HUES48 (cell line): ENCODE results near the gene EDEM2.

ENCODE experiments used
- H3K27ac ChIP-seq: one replicate; pipeline ENCODE4 v1.7.0; 2013; ENCODE audit warnings: low read depth, low read length, inconsistent platforms
- H3K27me3 ChIP-seq: 2 replicates; pipeline ENCODE4 v1.6.1; 2013; ENCODE audit warnings: mild to moderate bottlenecking, low read length; ENCODE audit not compliant: control insufficient read depth, insufficient read depth
- H3K36me3 ChIP-seq: 2 replicates; pipeline ENCODE4 v1.6.1; 2013; ENCODE audit warnings: low read length; ENCODE audit not compliant: control insufficient read depth, insufficient read depth
- H3K4me1 ChIP-seq: 2 replicates; pipeline ENCODE4 v1.6.1; 2013; ENCODE audit warnings: mild to moderate bottlenecking, low read length; ENCODE audit not compliant: control insufficient read depth, insufficient read depth
- H3K4me3 ChIP-seq: 2 replicates; pipeline ENCODE4 v1.5.1; 2013; ENCODE audit warnings: mild to moderate bottlenecking, low read depth, low read length
- H3K9ac ChIP-seq: 2 replicates; pipeline ENCODE4 v1.6.1; 2013; ENCODE audit warnings: mild to moderate bottlenecking, low read depth, low read length, moderate library complexity
- H3K9me3 ChIP-seq: 2 replicates; pipeline ENCODE4 v1.6.1; 2013; ENCODE audit warnings: low read length; ENCODE audit not compliant: control insufficient read depth, insufficient read depth

EDEM2 gene

GRCh38 chr20:35104685-35105295 is 42.3 kb downstream of the EDEM2 start:
- no peaks in the 10 kb centered on the region for H3K36me3 ChIP-seq
- H3K9me3 ChIP-seq: no peaks in the 10 kb centered on the region
- no peak overlapping the region for H3K27ac ChIP-seq
- no peak overlapping the region for H3K4me3 ChIP-seq
- no peaks in the 10 kb centered on the region for H3K27me3 ChIP-seq
- H3K4me1 ChIP-seq: no peaks in the 10 kb centered on the region
- no peak overlapping the region for H3K9ac ChIP-seq

GRCh38 chr20:35101620-35102019 is 45.5 kb downstream of the EDEM2 start:
- H3K27ac ChIP-seq: no peak overlapping the region
- no peaks in the 10 kb centered on the region for H3K36me3 ChIP-seq
- H3K9me3 ChIP-seq: no peaks in the 10 kb centered on the region
- no peak overlapping the region for H3K9ac ChIP-seq
- H3K27me3 ChIP-seq: no peaks in the 10 kb centered on the region
- H3K4me3 ChIP-seq: no peak overlapping the region
- H3K4me1 ChIP-seq: no peaks in the 10 kb centered on the region

- Histone ChIP-seq H3K36me3 (peaks cover 12% of the 10 kb centered on the region), H3K9ac (peak overlapping the region; percentile 46; the same call in 1 of the 2 replicates), H3K27ac (no peak overlapping the region), H3K9me3 (no peaks in the 10 kb centered on the region), H3K4me3 (peak overlapping the region; percentile 94), H3K4me1 (peaks cover 21% of the 10 kb centered on the region), H3K27me3 (no peaks in the 10 kb centered on the region)
Measured at GRCh38 chr20:35093267-35093884, 53.8 kb downstream of the EDEM2 start.

GRCh38 chr20:35092524-35093266 is 54.4 kb downstream of the EDEM2 start, which contains the start of gene TRPC4AP:
Gene TRPC4AP, minus strand, starts transcription at chr20:35092807. Its CDS starts 26 bp downstream, at chr20:35092781.
- H3K4me1 ChIP-seq: peaks cover 21% of the 10 kb centered on the region

GRCh38 chr20:35091816-35092523 is 55.2 kb downstream of the EDEM2 start:
- H3K4me1 ChIP-seq: peaks cover 21% of the 10 kb centered on the region

More at GRCh38 chr20:35092524-35093266, 54.4 kb downstream of the EDEM2 start, which contains the start of gene TRPC4AP:
- Histone ChIP-seq H3K9ac (peak within 1 kb of the TSS; percentile 90), H3K27ac (peak within 1 kb of the TSS; percentile 92), H3K9me3 (no peaks in the 10 kb centered on the region), H3K4me3 (peak within 1 kb of the TSS; percentile 94), H3K36me3 (peaks cover 14% of the 10 kb centered on the region), H3K27me3 (no peaks in the 10 kb centered on the region)

GRCh38 chr20:35088231-35089145 is 58.6 kb downstream of the EDEM2 start:
- Histone ChIP-seq H3K27ac (no peak overlapping the region), H3K36me3 (peaks cover 16% of the 10 kb centered on the region), H3K27me3 (no peaks in the 10 kb centered on the region), H3K4me1 (peaks cover 21% of the 10 kb centered on the region), H3K9me3 (no peaks in the 10 kb centered on the region), H3K9ac (no peak overlapping the region), H3K4me3 (no peak overlapping the region)

More at GRCh38 chr20:35091816-35092523, 55.2 kb downstream of the EDEM2 start:
- Histone ChIP-seq H3K4me3 (peak overlapping the region; percentile 94), H3K27me3 (no peaks in the 10 kb centered on the region), H3K9me3 (no peaks in the 10 kb centered on the region), H3K27ac (peak overlapping the region; percentile 92), H3K36me3 (peaks cover 16% of the 10 kb centered on the region), H3K9ac (peak overlapping the region; percentile 90)

GRCh38 chr20:35087791-35088190 is 59.3 kb downstream of the EDEM2 start:
- Histone ChIP-seq H3K4me1 (peaks cover 14% of the 10 kb centered on the region), H3K4me3 (no peak overlapping the region), H3K36me3 (peaks cover 16% of the 10 kb centered on the region), H3K9me3 (no peaks in the 10 kb centered on the region), H3K27me3 (no peaks in the 10 kb centered on the region), H3K9ac (no peak overlapping the region), H3K27ac (no peak overlapping the region)

- no peak overlapping the region for H3K9ac ChIP-seq
- H3K4me3 ChIP-seq: no peak overlapping the region
- no peaks in the 10 kb centered on the region for H3K9me3 ChIP-seq
- no peak overlapping the region for H3K27ac ChIP-seq
- peaks cover 14% of the 10 kb centered on the region for H3K4me1 ChIP-seq
- H3K27me3 ChIP-seq: no peaks in the 10 kb centered on the region
- H3K36me3 ChIP-seq: peaks cover 16% of the 10 kb centered on the region
Measured at GRCh38 chr20:35087355-35087754, 59.8 kb downstream of the EDEM2 start.

- Histone ChIP-seq H3K27me3 (no peaks in the 10 kb centered on the region), H3K9me3 (no peaks in the 10 kb centered on the region), H3K27ac (no peak overlapping the region), H3K4me3 (no peak overlapping the region), H3K36me3 (peaks cover 16% of the 10 kb centered on the region), H3K4me1 (peaks cover 3% of the 10 kb centered on the region; the same call in 1 of the 2 replicates), H3K9ac (no peak overlapping the region)
Measured at GRCh38 chr20:35085477-35086225, 61.5 kb downstream of the EDEM2 start.
